Measurements from ENCODE around the gene CCNY.

DNA sequence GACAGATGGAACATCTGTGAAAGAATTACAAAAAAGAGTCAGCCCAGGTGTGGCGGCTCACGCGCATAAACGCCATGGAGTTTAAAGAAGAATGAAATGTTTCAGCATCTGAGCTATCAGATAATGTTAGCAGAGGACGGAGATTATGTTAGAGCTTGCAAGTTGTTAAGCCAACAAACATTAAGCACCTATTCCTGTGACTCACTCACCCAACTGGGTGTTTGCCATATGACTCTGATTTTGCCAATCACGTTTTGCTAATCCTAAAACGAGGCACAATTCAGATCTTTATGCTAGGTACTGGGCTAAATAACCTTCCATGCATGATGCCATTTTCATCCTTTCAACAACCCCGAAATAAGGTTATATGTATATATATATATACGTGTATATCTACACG, 29.0 kb upstream of the CCNY start:
- TF ChIP-seq CTCF (IDR thresholded peaks at IDR 0.05) (no peak), POLR2AphosphoS5 (IDR thresholded peaks at IDR 0.05) (no peak)
